Astrocyte (in vitro differentiated cells and primary cell): Measurements from ENCODE around the gene MRPL20. TPM values are rescaled to one million over a fixed set of nuclear protein-coding genes. Genes with fewer than 3 reads are reported as not detected.

ENCODE experiments used
- DNase-seq: peaks from one replicate; pipeline ENCODE4 v3.0.0-alpha.2; 2010; ENCODE audit warnings: low read depth
- FAIRE-seq: peaks from 2 replicates; lab custom pipeline; 2011; peaks lifted over from hg19 to GRCh38; lab: Jason Lieb, UNC
- H2AFZ ChIP-seq: 2 replicates; pipeline ENCODE4 v1.6.0; 2012; ENCODE audit warnings: low read depth, low read length, inconsistent platforms
- H3K27ac ChIP-seq: 2 replicates; pipeline ENCODE4 v1.5.1; 2011; ENCODE audit warnings: low read depth, low read length, inconsistent platforms
- H3K27me3 ChIP-seq: 2 replicates; pipeline ENCODE4 v1.6.0; 2011; ENCODE audit warnings: low read length, inconsistent platforms; ENCODE audit not compliant: insufficient read depth
- H3K36me3 ChIP-seq: 2 replicates; pipeline ENCODE4 v1.5.1; 2011; ENCODE audit warnings: low read length, inconsistent platforms; ENCODE audit not compliant: insufficient read depth
- H3K4me1 ChIP-seq: 2 replicates; pipeline ENCODE4 v1.5.1; 2011; ENCODE audit warnings: low read length, inconsistent platforms; ENCODE audit not compliant: insufficient read depth
- H3K4me2 ChIP-seq: 2 replicates; pipeline ENCODE4 v1.6.0; 2012; ENCODE audit warnings: low read length, inconsistent platforms
- H3K4me3 ChIP-seq: 2 replicates; pipeline ENCODE4 v1.5.1; 2011; ENCODE audit warnings: low read depth, mild to moderate bottlenecking, low read length, inconsistent platforms; ENCODE audit not compliant: insufficient read depth
- H3K79me2 ChIP-seq: 2 replicates; pipeline ENCODE4 v1.6.0; 2012; ENCODE audit warnings: mild to moderate bottlenecking, low read length, inconsistent platforms; ENCODE audit not compliant: insufficient read depth
- H3K9ac ChIP-seq: 2 replicates; pipeline ENCODE4 v1.6.0; 2012; ENCODE audit warnings: mild to moderate bottlenecking, low read length, inconsistent platforms
- H3K9me3 ChIP-seq: 2 replicates; pipeline ENCODE4 v1.5.1; 2012; ENCODE audit warnings: low read depth, mild to moderate bottlenecking, low read length, inconsistent platforms; ENCODE audit not compliant: insufficient read depth
- H4K20me1 ChIP-seq: 2 replicates; pipeline ENCODE4 v1.6.0; 2012; ENCODE audit warnings: low read length, inconsistent platforms; ENCODE audit not compliant: insufficient read depth
- H3K27ac Mint-ChIP-seq: one replicate; pipeline ENCODE4 v1.8.0; 2021; ENCODE audit warnings: mild to moderate bottlenecking, mixed read lengths; ENCODE audit not compliant: unreplicated experiment
- H3K27me3 Mint-ChIP-seq: one replicate; pipeline ENCODE4 v1.8.0; 2021; ENCODE audit warnings: low read depth, mixed read lengths; ENCODE audit not compliant: unreplicated experiment
- H3K36me3 Mint-ChIP-seq: one replicate; pipeline ENCODE4 v1.8.0; 2021; ENCODE audit warnings: low read depth, mixed read lengths; ENCODE audit not compliant: unreplicated experiment
- H3K4me1 Mint-ChIP-seq: one replicate; pipeline ENCODE4 v1.8.0; 2021; ENCODE audit warnings: low read depth, mixed read lengths; ENCODE audit not compliant: unreplicated experiment
- H3K4me3 Mint-ChIP-seq: one replicate; pipeline ENCODE4 v1.8.0; 2021; ENCODE audit warnings: mild to moderate bottlenecking, moderate library complexity, mixed read lengths; ENCODE audit not compliant: unreplicated experiment
- H3K9me3 Mint-ChIP-seq: one replicate; pipeline ENCODE4 v1.8.0; 2021; ENCODE audit warnings: mild to moderate bottlenecking, mixed read lengths; ENCODE audit not compliant: unreplicated experiment
- CTCF ChIP-seq: IDR thresholded peaks from 2 replicates; pipeline ENCODE4 v1.5.1; 2011; ENCODE audit warnings: low read depth, mild to moderate bottlenecking, inconsistent platforms, low read length, moderate library complexity; ENCODE audit not compliant: insufficient read depth
- EZH2 ChIP-seq: IDR thresholded peaks from 2 replicates; pipeline ENCODE4 v1.6.1; 2012; ENCODE audit warnings: mild to moderate bottlenecking, low read length, inconsistent platforms; ENCODE audit not compliant: insufficient read depth
- total RNA-seq: library from RNA; stranded (reverse); gene quantifications from 2 replicates; pipeline ENCODE4 v1.2.1, GENCODE V29; 2021

The MRPL20 gene
- total RNA-seq, 1 donor from 2014 or later, result 88.5 TPM

GRCh38 chr1:1435911-1436629, 29.0 kb upstream of the MRPL20 start:
- Mint-ChIP-seq H3K27me3 (no peaks in the 10 kb centered on the region), H3K27ac (no peak overlapping the region), H3K9me3 (no peaks in the 10 kb centered on the region), H3K36me3 (no peaks in the 10 kb centered on the region), H3K4me1 (peaks cover 12% of the 10 kb centered on the region), H3K4me3 (peak overlapping the region; percentile 84)
- Histone ChIP-seq H2AFZ (no peak overlapping the region), H3K4me3 (peak overlapping the region; percentile 33), H3K79me2 (no peaks in the 10 kb centered on the region), H3K9ac (peak overlapping the region; percentile 48), H3K4me1 (peaks cover 28% of the 10 kb centered on the region), H4K20me1 (peaks cover 6% of the 10 kb centered on the region), H3K9me3 (no peaks in the 10 kb centered on the region), H3K36me3 (no peaks in the 10 kb centered on the region), H3K27me3 (no peaks in the 10 kb centered on the region), H3K27ac (no peak overlapping the region), H3K4me2 (peak overlapping the region; percentile 85)
- TF ChIP-seq CTCF, result no peak
- TF ChIP-seq EZH2, result no peak
- FAIRE-seq, result no peak
- no peak for DNase-seq

DNA sequence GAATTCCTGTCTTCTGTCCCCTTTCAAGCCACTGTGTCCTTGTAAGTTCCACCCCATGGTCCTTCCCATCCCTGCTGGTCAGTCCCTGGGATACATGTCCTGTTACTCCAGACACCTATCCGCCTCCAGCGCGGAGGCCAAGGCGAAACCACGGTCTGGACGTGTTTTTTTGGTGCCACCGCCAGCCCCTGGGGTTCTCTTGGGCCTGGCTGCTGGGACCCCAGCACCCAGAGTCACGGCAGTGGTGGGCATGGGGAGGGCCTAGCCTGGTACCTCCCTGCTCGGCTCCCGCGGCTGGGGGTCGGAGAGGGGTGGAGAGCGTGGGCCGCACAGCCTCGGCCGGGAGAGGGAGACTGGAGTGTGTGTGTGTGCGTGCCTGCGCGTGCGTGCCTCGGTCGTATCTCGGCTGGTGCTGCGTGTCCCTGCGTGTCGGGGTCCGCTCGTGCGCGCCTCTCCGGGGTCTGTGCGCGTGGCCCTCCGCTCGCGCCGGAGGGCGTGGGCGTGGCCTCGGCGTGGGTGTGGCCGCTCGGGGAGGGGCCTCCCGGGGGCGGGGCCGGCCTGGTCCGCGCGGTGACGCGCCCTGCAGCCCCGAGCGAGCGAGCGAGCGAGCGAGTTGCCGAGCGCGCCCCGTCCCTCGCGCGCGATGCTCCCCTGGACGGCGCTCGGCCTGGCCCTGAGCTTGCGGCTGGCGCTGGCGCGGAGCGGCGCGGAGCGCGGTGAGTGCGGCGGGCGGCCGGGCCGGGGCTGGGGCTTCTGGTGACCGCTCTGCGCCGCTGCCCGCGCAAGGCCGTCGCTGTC, 28.2 kb upstream of the MRPL20 start, which contains the start of gene VWA1:
VWA1 (plus strand) TSS at position 585 of the 798 bp plus-strand sequence; CDS start at position 644, 59 bp downstream.
- no peak within 1 kb of the TSS for H3K27ac Mint-ChIP-seq

More for the DNA sequence above, 28.2 kb upstream of the MRPL20 start, which contains the start of gene VWA1:
- no peak within 1 kb of the TSS for H3K27ac ChIP-seq
- H3K4me3 Mint-ChIP-seq, result peak within 1 kb of the TSS; percentile 84
- no peaks in the 10 kb centered on the region for H3K36me3 Mint-ChIP-seq
- H3K9me3 Mint-ChIP-seq, result no peaks in the 10 kb centered on the region
- H3K4me1 ChIP-seq, result peaks cover 32% of the 10 kb centered on the region
- H3K9ac ChIP-seq, result peak within 1 kb of the TSS; percentile 48
- TF ChIP-seq EZH2 (no peak), CTCF (no peak)
- no peaks in the 10 kb centered on the region for H3K79me2 ChIP-seq
- no peaks in the 10 kb centered on the region for H3K27me3 Mint-ChIP-seq
- H2AFZ ChIP-seq, result peak within 1 kb of the TSS; percentile 78
- H4K20me1 ChIP-seq, result peaks cover 6% of the 10 kb centered on the region
- H3K36me3 ChIP-seq, result no peaks in the 10 kb centered on the region
- peak within 1 kb of the TSS; percentile 85 for H3K4me2 ChIP-seq
- peaks cover 8% of the 10 kb centered on the region for H3K4me1 Mint-ChIP-seq
- peak within 1 kb of the TSS; percentile 33 for H3K4me3 ChIP-seq
- FAIRE-seq (no peak), DNase-seq (peak; percentile 42)
- no peaks in the 10 kb centered on the region for H3K27me3 ChIP-seq
- H3K9me3 ChIP-seq, result no peaks in the 10 kb centered on the region
